Astrocyte of the hippocampus (primary cell): Measurements from ENCODE around the gene IGFALS.

Experiments used
- DNase-seq: peaks from one replicate; pipeline ENCODE4 v3.0.0; 2011; ENCODE audit warnings: low read depth, low spot score

IGFALS gene

GRCh38 chr16:1790261-1790610 lies 3.3 kb downstream of the IGFALS start:
- DNase-seq: no peak

GRCh38 chr16:1789643-1790045 lies 3.9 kb downstream of the IGFALS start:
- no peak for DNase-seq

GRCh38 chr16:1788708-1789100 lies 4.8 kb downstream of the IGFALS start:
- no peak for DNase-seq

- no peak for DNase-seq
Observed at GRCh38 chr16:1788095-1788707, 5.3 kb downstream of the IGFALS start.

GRCh38 chr16:1787322-1788094 lies 6.0 kb downstream of the IGFALS start:
- no peak for DNase-seq

GRCh38 chr16:1787056-1787321 lies 6.5 kb downstream of the IGFALS start:
- no peak for DNase-seq

- DNase-seq: no peak
Observed at GRCh38 chr16:1786242-1787055, 7.1 kb downstream of the IGFALS start.

GRCh38 chr16:1785846-1786170 lies 7.7 kb downstream of the IGFALS start:
- DNase-seq: no peak

- DNase-seq: no peak
Observed at GRCh38 chr16:1784977-1785845, 8.3 kb downstream of the IGFALS start.

- DNase-seq: peak; percentile 100
Observed at GRCh38 chr16:1782408-1783264, 10.9 kb downstream of the IGFALS start, which contains the start of the genes NUBP2 and SPSB3. NUBP2 (plus strand) TSS chr16:1782960; CDS start chr16:1783021, 61 bp downstream. SPSB3 (minus strand) TSS chr16:1782571; CDS start chr16:1781483, 1,088 bp downstream.

GRCh38 chr16:1781758-1782407 lies 11.6 kb downstream of the IGFALS start:
- peak; percentile 53 for DNase-seq

GRCh38 chr16:1781254-1781653 lies 12.3 kb downstream of the IGFALS start:
- DNase-seq: no peak

GRCh38 chr16:1780677-1781072 lies 12.8 kb downstream of the IGFALS start:
- no peak for DNase-seq

- no peak for DNase-seq
Observed at GRCh38 chr16:1779741-1780676, 13.5 kb downstream of the IGFALS start.

GRCh38 chr16:1779234-1779701 lies 14.2 kb downstream of the IGFALS start:
- no peak for DNase-seq

- no peak for DNase-seq
Observed at GRCh38 chr16:1778200-1779179, 15.0 kb downstream of the IGFALS start.

GRCh38 chr16:1777375-1778199 lies 15.9 kb downstream of the IGFALS start:
- no peak for DNase-seq
